Hepatocyte (in vitro differentiated cells): ENCODE results near the gene PKNOX2. TPM values are rescaled to one million over a fixed set of nuclear protein-coding genes. Genes with fewer than 3 reads are reported as not detected.

ENCODE experiments used
- DNase-seq: peaks from one replicate; pipeline ENCODE4 v3.0.0-alpha.2; 2016; ENCODE audit warnings: low spot score
- H2AFZ ChIP-seq: fragments of 200-600 bp; sonication (generic); 2 replicates; pipeline ENCODE4 v1.6.0; 2016; ENCODE audit warnings: antibody characterized with exemption, mild to moderate bottlenecking
- H3K27ac ChIP-seq: fragments of 200-600 bp; sonication (generic); 2 replicates; pipeline ENCODE4 v1.5.1; 2016; ENCODE audit warnings: mild to moderate bottlenecking
- H3K27me3 ChIP-seq: fragments of 200-600 bp; sonication (generic); 2 replicates; pipeline ENCODE4 v1.6.1; 2016
- H3K36me3 ChIP-seq: fragments of 200-600 bp; sonication (generic); replicated peaks from 2 replicates; pipeline ENCODE4 v1.5.1; 2016; ENCODE audit warnings: low read depth; ENCODE audit not compliant: insufficient read depth
- H3K4me1 ChIP-seq: fragments of 200-600 bp; sonication (generic); 2 replicates; pipeline ENCODE4 v1.5.1; 2016; ENCODE audit warnings: mild to moderate bottlenecking, moderate library complexity; ENCODE audit not compliant: insufficient read depth
- H3K4me2 ChIP-seq: fragments of 200-600 bp; sonication (generic); 2 replicates; pipeline ENCODE4 v1.6.0; 2016
- H3K4me3 ChIP-seq: fragments of 200-600 bp; sonication (generic); 2 replicates; pipeline ENCODE4 v1.5.1; 2016; ENCODE audit warnings: mild to moderate bottlenecking
- H3K79me2 ChIP-seq: fragments of 200-600 bp; sonication (generic); 2 replicates; pipeline ENCODE4 v1.6.0; 2017; ENCODE audit warnings: mild to moderate bottlenecking
- H3K9me2 ChIP-seq: fragments of 200-600 bp; sonication (generic); replicated peaks from 2 replicates; pipeline ENCODE4 v1.6.0; 2017; ENCODE audit warnings: mild to moderate bottlenecking; ENCODE audit not compliant: insufficient read depth
- H3K9me3 ChIP-seq: fragments of 200-600 bp; sonication (generic); 2 replicates; pipeline ENCODE4 v1.5.1; 2016; ENCODE audit warnings: low read depth, mild to moderate bottlenecking
- H4K20me1 ChIP-seq: fragments of 200-600 bp; sonication (generic); 2 replicates; pipeline ENCODE4 v1.6.0; 2016; ENCODE audit warnings: mild to moderate bottlenecking; ENCODE audit not compliant: insufficient read depth, poor library complexity, severe bottlenecking
- CTCF ChIP-seq: fragments of 200-600 bp; sonication (generic); IDR thresholded peaks from 2 replicates; pipeline ENCODE4 v1.5.1; 2016; ENCODE audit warnings: antibody characterized with exemption, mild to moderate bottlenecking; ENCODE audit not compliant: poor library complexity
- EZH2 ChIP-seq: fragments of 200-600 bp; sonication (generic); IDR thresholded peaks from 2 replicates; pipeline ENCODE4 v1.6.1; 2016; ENCODE audit warnings: antibody characterized with exemption, mild to moderate bottlenecking, borderline replicate concordance
- EZH2phosphoT487 ChIP-seq: fragments of 200-600 bp; sonication (generic); IDR thresholded peaks from one replicate; pipeline ENCODE4 v1.6.1; 2018; ENCODE audit warnings: antibody characterized with exemption, mild to moderate bottlenecking, low read depth, moderate library complexity; ENCODE audit not compliant: unreplicated experiment, severe bottlenecking
- WGBS: methylation state at CpG from one replicate; pipeline ENCODE4 v1.1.6; 2016; ENCODE audit warnings: low lambda C conversion rate; ENCODE audit errors: missing lambda C conversion rate; 5-methylcytosine and 5-hydroxymethylcytosine counted together
- polyA plus RNA-seq: library from polyadenylated mRNA; unstranded; fragments of >200 nt; fragmentation: Nextera tagmentation; extraction: Ambion mirVana; gene quantifications from 2 replicates; pipeline ENCODE4 v1.2.1, GENCODE V29; 2016
- small RNA-seq: library from RNA; depleted of rRNA; stranded (forward); fragments of <200 nt; gene quantifications from one replicate; pipeline ENCODE3, GENCODE V24; 2014
- total RNA-seq: library from RNA; depleted of rRNA; stranded (reverse); fragments of >200 nt; gene quantifications from 2 replicates; pipeline ENCODE4 v1.2.3, GENCODE V29; 2014

PKNOX2 gene
- total and polyA plus RNA-seq, 2 experiments from 2014 or later, result 3.0 to 3.1 TPM

- Histone ChIP-seq H3K4me2 (no peak overlapping the region), H2AFZ (no peak overlapping the region), H3K9me2 (no peaks in the 10 kb centered on the region), H3K4me3 (no peak overlapping the region), H3K27me3 (no peaks in the 10 kb centered on the region), H3K79me2 (no peaks in the 10 kb centered on the region), H4K20me1 (no peaks in the 10 kb centered on the region), H3K4me1 (peaks cover 4% of the 10 kb centered on the region), H3K36me3 (no peaks in the 10 kb centered on the region), H3K9me3 (no peaks in the 10 kb centered on the region), H3K27ac (no peak overlapping the region)
- TF ChIP-seq CTCF (no peak), EZH2phosphoT487 (no peak), EZH2 (no peak)
- 95% methylated on average over 3 of the region's 3 CpGs for WGBS
- no peak for DNase-seq
These were observed 314.6 kb downstream of the PKNOX2 start for GRCh38 chr11:125479137-125479536.

- 66% methylated on average over 3 of the region's 3 CpGs for WGBS
- Histone ChIP-seq H3K4me2 (no peak overlapping the region), H3K79me2 (no peaks in the 10 kb centered on the region), H2AFZ (no peak overlapping the region), H3K4me3 (no peak overlapping the region), H3K36me3 (no peaks in the 10 kb centered on the region), H4K20me1 (no peaks in the 10 kb centered on the region), H3K27me3 (no peaks in the 10 kb centered on the region), H3K9me2 (no peaks in the 10 kb centered on the region), H3K9me3 (no peaks in the 10 kb centered on the region), H3K4me1 (peaks cover 4% of the 10 kb centered on the region), H3K27ac (no peak overlapping the region)
- TF ChIP-seq CTCF (no peak), EZH2 (no peak), EZH2phosphoT487 (no peak)
- DNase-seq, result no peak
These were observed 317.0 kb downstream of the PKNOX2 start for GRCh38 chr11:125481531-125481930.

Small RNA genes within 50 kb of the gene (small RNA-seq; reads per million reads assigned to genes)
- gene RNU6-321P, result not detected

Other genes with a start within 250 kb of the PKNOX2 start
- not detected in 2 replicates for gene HEPN1, start 245.5 kb upstream of the PKNOX2 start, total RNA-seq
- not detected in 2 replicates for gene HEPN1, start 245.5 kb upstream of the PKNOX2 start, polyA plus RNA-seq
- 0.04 and 0.07 TPM in 2 replicates for gene HEPACAM, start 228.7 kb upstream of the PKNOX2 start, total RNA-seq
- gene HEPACAM, start 228.7 kb upstream of the PKNOX2 start, polyA plus RNA-seq, result not detected in 2 replicates
- gene CCDC15, start 210.5 kb upstream of the PKNOX2 start, total RNA-seq, result 1.3 and 2.3 TPM in 2 replicates
- gene CCDC15, start 210.5 kb upstream of the PKNOX2 start, polyA plus RNA-seq, result 0.97 and 1.1 TPM in 2 replicates
- gene SLC37A2, start 101.4 kb upstream of the PKNOX2 start, total RNA-seq, result 2.1 and 2.8 TPM in 2 replicates
- gene SLC37A2, start 101.4 kb upstream of the PKNOX2 start, polyA plus RNA-seq, result 0.22 and 3.9 TPM in 2 replicates
- gene TMEM218, start 53.1 kb upstream of the PKNOX2 start, total RNA-seq, result 20.6 and 21.1 TPM in 2 replicates
- gene TMEM218, start 53.1 kb upstream of the PKNOX2 start, polyA plus RNA-seq, result 20.7 and 24.6 TPM in 2 replicates